Left lung (tissue), 10 donors: ENCODE data around the gene EID1. TPM values are rescaled to one million over a fixed set of nuclear protein-coding genes. Genes with fewer than 3 reads are reported as not detected.
"Not testable (repeated sequence)": the region's sequence is repeated elsewhere in the genome, so short reads cannot be mapped to it uniquely, and the experiment has no call there.

Source experiments
- ATAC-seq: fragments of 200-7000 bp; cut with Tn5 transposase; one replicate; pipeline ENCODE4 v1.9.1; 2020; ENCODE audit warnings: moderate library complexity
- DNase-seq, 4 donors: peaks; one replicate each; pipeline ENCODE4 v3.0.0-alpha.2; 2013 to 2020
- H3K27ac ChIP-seq, 2 donors: fragments of 200-600 bp; sonication (generic) in 1 of 2; one replicate each; pipeline versions ENCODE4 v1.5.0 to v1.8.0; 2020 to 2021
- H3K27me3 ChIP-seq, 2 donors: fragments of 200-600 bp; sonication (generic) in 1 of 2; one replicate each; pipeline versions ENCODE4 v1.5.0 to v1.8.0; 2020 to 2021
- H3K36me3 ChIP-seq, 2 donors: fragments of 200-600 bp; sonication (generic) in 1 of 2; one replicate each; pipeline versions ENCODE4 v1.5.0 to v1.8.0; 2020 to 2021
- H3K4me1 ChIP-seq, 2 donors: fragments of 200-600 bp; one replicate each; pipeline ENCODE4 v1.8.0; 2021
- H3K4me3 ChIP-seq, 2 donors: fragments of 200-600 bp; sonication (generic) in 1 of 2; one replicate each; pipeline versions ENCODE4 v1.5.0 to v1.8.0; 2020 to 2021; ENCODE audit warnings: mild to moderate bottlenecking in 1 of 2
- H3K9me3 ChIP-seq, 2 donors: fragments of 200-600 bp; sonication (generic) in 1 of 2; one replicate each; pipeline versions ENCODE4 v1.5.0 to v1.8.0; 2020 to 2021
- CTCF ChIP-seq, 2 donors: fragments of 200-600 bp; sonication (generic) in 1 of 2; IDR thresholded peaks; one replicate each; pipeline versions ENCODE4 v1.5.0 to v1.8.0; 2021; ENCODE audit warnings: antibody characterized with exemption in 2 of 2
- intact Hi-C, 2 donors: fragments of 100-400 bp; cut with DNase I; formaldehyde crosslinking; loops; one replicate each; pipeline versions ENCODE4 v1.11.2 to v1.14.2; 2022
- polyA plus RNA-seq, 6 donors: library from polyadenylated mRNA; unstranded; fragments of 120-200 nt; gene quantifications; one replicate each; pipeline ENCODE4 v1.2.1, GENCODE V29; 2013; ENCODE audit not compliant: insufficient read length in 6 of 6
- total RNA-seq, 2 donors: library from RNA; stranded (reverse); fragmentation: NEBNext Ultra II Directional; extraction: Animal tissue kit (Norgen Biotek cat#: 25700); gene quantifications; one replicate each; pipeline ENCODE4 v1.2.1, GENCODE V29; 2021
- donor health status: DM: no; HTN: yes; CAD: no.
- donor health status: DM: no; HTN: no; CAD: no.

Gene EID1
- total and polyA plus RNA-seq, 8 donors: 80.2 to 301 (median 274) TPM

DNA sequence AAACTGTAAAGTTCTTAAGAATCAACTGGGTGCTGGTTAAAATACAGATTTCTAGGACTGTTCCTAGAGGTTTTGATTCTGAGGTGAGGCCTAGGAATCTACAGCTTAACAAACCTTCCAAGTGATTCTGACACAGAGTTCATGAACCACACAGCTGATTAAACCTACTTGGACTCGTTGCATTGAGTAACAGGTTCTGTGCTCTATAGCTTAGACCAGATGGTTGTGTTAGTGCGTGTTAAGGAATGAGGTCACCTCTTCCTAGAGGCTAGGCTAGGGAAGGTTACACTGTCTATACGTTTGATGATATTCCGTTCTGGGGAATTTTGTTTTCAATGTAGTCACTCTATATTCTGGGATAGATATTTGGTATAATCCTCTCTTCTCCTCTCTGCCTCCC is 21.9 kb downstream of the EID1 start:
- Histone ChIP-seq H3K4me1 (no peaks in the 10 kb centered on the region), H3K27me3 (peaks cover 0 to 13% of the 10 kb centered on the region in 2 donors), H3K9me3 (no peaks in the 10 kb centered on the region), H3K36me3 (no peaks in the 10 kb centered on the region), H3K4me3 (no peak overlapping the region), H3K27ac (no peak overlapping the region)
- TF ChIP-seq CTCF (IDR thresholded peaks at IDR 0.05): no peak
- intact Hi-C loops: no loop called here
- ATAC-seq (no peak), DNase-seq (no peak)

- H3K4me3 ChIP-seq: no peak overlapping the region
- no peaks in the 10 kb centered on the region for H3K36me3 ChIP-seq
- intact Hi-C loops: no loop called here
- no peaks in the 10 kb centered on the region for H3K27me3 ChIP-seq
- no peaks in the 10 kb centered on the region for H3K4me1 ChIP-seq
- ATAC-seq (no peak), DNase-seq (no peak)
- TF ChIP-seq CTCF (IDR thresholded peaks at IDR 0.05): no peak
- no peaks in the 10 kb centered on the region for H3K9me3 ChIP-seq
- H3K27ac ChIP-seq: no peak overlapping the region
Observed at GRCh38 chr15:48904758-48905157, 26.8 kb downstream of the EID1 start.

DNA sequence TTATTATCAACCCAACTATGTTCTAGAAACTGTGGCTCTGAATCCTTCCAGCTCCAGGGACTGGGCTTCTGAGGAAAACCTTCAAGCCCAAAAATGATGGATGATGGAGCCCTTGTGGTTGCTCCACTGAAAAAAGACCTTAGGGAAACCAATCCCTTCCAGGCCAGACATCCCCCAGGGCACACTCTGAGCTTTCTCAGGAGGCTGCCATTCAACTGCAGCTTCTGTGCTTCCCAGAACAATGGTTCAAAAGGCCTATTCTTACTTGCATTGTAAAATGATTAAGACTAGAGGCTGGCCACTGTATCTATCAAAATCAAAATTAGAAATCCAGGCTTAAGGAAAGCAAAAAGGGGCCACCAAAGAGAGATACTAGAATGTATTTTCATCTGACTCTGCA is 27.3 kb downstream of the EID1 start:
- Histone ChIP-seq H3K27me3 (no peaks in the 10 kb centered on the region), H3K27ac (no peak overlapping the region), H3K36me3 (no peaks in the 10 kb centered on the region), H3K4me3 (no peak overlapping the region), H3K4me1 (no peaks in the 10 kb centered on the region), H3K9me3 (no peaks in the 10 kb centered on the region)
- ATAC-seq (no peak), DNase-seq (no peak)
- TF ChIP-seq CTCF (IDR thresholded peaks at IDR 0.05): no peak
- intact Hi-C loops: no loop called here

GRCh38 chr15:48905847-48906246 is 27.9 kb downstream of the EID1 start:
- Histone ChIP-seq H3K27ac (no peak overlapping the region), H3K36me3 (no peaks in the 10 kb centered on the region), H3K27me3 (no peaks in the 10 kb centered on the region), H3K4me1 (no peaks in the 10 kb centered on the region), H3K4me3 (no peak overlapping the region), H3K9me3 (no peaks in the 10 kb centered on the region)
- ATAC-seq (no peak), DNase-seq (no peak)
- no peak for TF ChIP-seq CTCF (IDR thresholded peaks at IDR 0.05)
- intact Hi-C loops: no loop called here

GRCh38 chr15:48909313-48909712 is 31.4 kb downstream of the EID1 start:
- ATAC-seq, H3K9me3 ChIP-seq, H3K36me3 ChIP-seq, H3K4me1 ChIP-seq, DNase-seq, H3K4me3 ChIP-seq, intact Hi-C loops, H3K27me3 ChIP-seq, H3K27ac ChIP-seq: not testable (repeated sequence)

GRCh38 chr15:48910554-48910953 is 32.6 kb downstream of the EID1 start:
- H3K27ac ChIP-seq, ATAC-seq, H3K9me3 ChIP-seq, H3K4me3 ChIP-seq, H3K4me1 ChIP-seq, H3K36me3 ChIP-seq, H3K27me3 ChIP-seq, intact Hi-C loops, DNase-seq: not testable (repeated sequence)
